K562 (cell line): ENCODE measurements around the gene BSN. TPM values are rescaled to one million over a fixed set of nuclear protein-coding genes. Genes with fewer than 3 reads are reported as not detected.

Experiments used
- BDP1 ChIP-seq: IDR thresholded peaks from 3 replicates; pipeline ENCODE4 v1.6.1; 2011; ENCODE audit not compliant: insufficient read length, insufficient read depth
- DNMT1 ChIP-seq: fragments of 450-650 bp; IDR thresholded peaks from 2 replicates; pipeline ENCODE4 v1.6.1; 2016; ENCODE audit warnings: antibody characterized with exemption, mild to moderate bottlenecking
- ESRRB ChIP-seq: fragments of 250-450 bp; sonication (Bioruptor Pico); IDR thresholded peaks from 2 replicates; pipeline ENCODE4 v1.5.0; 2020; ENCODE audit warnings: mild to moderate bottlenecking, moderate library complexity, borderline replicate concordance
- MEF2A ChIP-seq: IDR thresholded peaks from 2 replicates; pipeline ENCODE4 v1.6.1; 2011; ENCODE audit warnings: low read depth, mild to moderate bottlenecking, low read length, moderate library complexity; ENCODE audit not compliant: control insufficient read depth
- POLR3G ChIP-seq: IDR thresholded peaks from 2 replicates; pipeline ENCODE4 v1.6.1; 2011; ENCODE audit not compliant: insufficient read length, insufficient replicate concordance; ENCODE audit errors: extremely low read depth
- RBBP5 ChIP-seq: fragments of 200-600 bp; sonication (generic); IDR thresholded peaks from 2 replicates; pipeline ENCODE4 v1.6.1; 2012; ENCODE audit warnings: borderline replicate concordance, mild to moderate bottlenecking, low read length, control low read depth, inconsistent platforms; ENCODE audit not compliant: insufficient read depth, poor library complexity, severe bottlenecking
- SRSF1 ChIP-seq: fragments of 200-400 bp; formaldehyde crosslinking; IDR thresholded peaks from 2 replicates; pipeline ENCODE4 v1.6.1; 2017; ENCODE audit warnings: mild to moderate bottlenecking, low read depth, low read length, moderate library complexity
- TAF7 ChIP-seq: fragments of 450-650 bp; IDR thresholded peaks from 2 replicates; pipeline ENCODE4 v1.6.1; 2016; ENCODE audit warnings: missing genetic modification characterization, missing compliant biosample characterization
- TCF3 ChIP-seq: sonication (generic); formaldehyde crosslinking; IDR thresholded peaks from 2 replicates; pipeline ENCODE4 v1.4.0; 2020; ENCODE audit warnings: mild to moderate bottlenecking, missing genetic modification reagents
- TEAD1 ChIP-seq, 2 experiments: fragments of 450-650 bp in 1 of 2; sonication (generic) in 1 of 2; formaldehyde crosslinking; IDR thresholded peaks; 2 replicates each; pipeline versions ENCODE4 v1.4.0 to v1.8.0; 2020 to 2022; ENCODE audit warnings: mild to moderate bottlenecking in 2 of 2, missing genetic modification reagents in 1 of 2
- ZC3H11A ChIP-seq: IDR thresholded peaks from 2 replicates; pipeline ENCODE4 v1.6.1; 2012; ENCODE audit warnings: low read depth, low read length, improper control_type of control experiment
- ZNF224 ChIP-seq: sonication (generic); formaldehyde crosslinking; IDR thresholded peaks from 2 replicates; pipeline ENCODE4 v1.8.0; 2022; ENCODE audit warnings: mild to moderate bottlenecking, missing genetic modification reagents
- ZNF408 ChIP-seq: fragments of 250-450 bp; sonication (Bioruptor Pico); IDR thresholded peaks from 2 replicates; pipeline ENCODE4 v1.4.0; 2020; ENCODE audit warnings: low read depth, mild to moderate bottlenecking, moderate library complexity
- ZNF444 ChIP-seq: fragments of 250-450 bp; sonication (Bioruptor Pico); IDR thresholded peaks from 2 replicates; pipeline ENCODE4 v1.4.0; 2020; ENCODE audit warnings: mild to moderate bottlenecking, moderate library complexity
- polyA plus RNA-seq, 8 experiments: library from polyadenylated mRNA; depleted of rRNA in 4 of 8; stranded (reverse) in 5 of 8; unstranded in 3 of 8; fragments of >200 nt; fragmentation: Nextera tagmentation in 2 of 8; fragmentation: Illumina TruSeq in 1 of 8; extraction: Ambion mirVana in 2 of 8; extraction: Trizol in 1 of 8; gene quantifications; 2 replicates each; pipeline versions ENCODE4 v1.2.1 to v1.2.3, GENCODE V29; 2011 to 2014; ENCODE audit warnings: inconsistent platforms in 1 of 8, missing spikeins in 1 of 8
- total RNA-seq, 7 experiments: library from RNA; depleted of rRNA in 6 of 7; stranded (reverse); fragments of >200 nt in 6 of 7; fragmentation: Illumina TruSeq in 2 of 7; extraction: Trizol in 2 of 7; gene quantifications; 2 replicates each; pipeline versions ENCODE4 v1.2.1 to v1.2.3, GENCODE V29; 2011 to 2021; ENCODE audit warnings: low replicate concordance in 1 of 7
- TF ChIP-seq, protein P1 (sequence below): fragments of 250-450 bp; sonication (Bioruptor Pico); IDR thresholded peaks from 2 replicates; pipeline ENCODE4 v1.5.0; 2021; ENCODE audit warnings: mild to moderate bottlenecking, borderline replicate concordance
- TF ChIP-seq, protein P2 (sequence below), 2 experiments: IDR thresholded peaks; 2 replicates each; pipeline ENCODE4 v1.6.1; 2011; ENCODE audit warnings: borderline replicate concordance in 1 of 2, control low read depth in 1 of 2, low read depth in 1 of 2, low read length in 1 of 2, mild to moderate bottlenecking in 1 of 2, mixed read lengths in 1 of 2, moderate library complexity in 1 of 2; ENCODE audit not compliant: insufficient read depth in 1 of 2, insufficient read length in 1 of 2, poor library complexity in 1 of 2, severe bottlenecking in 1 of 2; ENCODE audit errors: extremely low read depth in 1 of 2
- TF ChIP-seq, protein P3 (sequence below): fragments of 250-450 bp; sonication (Bioruptor Pico); IDR thresholded peaks from 2 replicates; pipeline ENCODE4 v1.5.0; 2020; ENCODE audit warnings: mild to moderate bottlenecking

Gene BSN
- total and polyA plus RNA-seq, 9 of the 15 experiments (the other 6 are each of a cell fraction or from before 2014, with no cell fraction given): 0.03 to 1.5 (median 0.29) TPM

DNA sequence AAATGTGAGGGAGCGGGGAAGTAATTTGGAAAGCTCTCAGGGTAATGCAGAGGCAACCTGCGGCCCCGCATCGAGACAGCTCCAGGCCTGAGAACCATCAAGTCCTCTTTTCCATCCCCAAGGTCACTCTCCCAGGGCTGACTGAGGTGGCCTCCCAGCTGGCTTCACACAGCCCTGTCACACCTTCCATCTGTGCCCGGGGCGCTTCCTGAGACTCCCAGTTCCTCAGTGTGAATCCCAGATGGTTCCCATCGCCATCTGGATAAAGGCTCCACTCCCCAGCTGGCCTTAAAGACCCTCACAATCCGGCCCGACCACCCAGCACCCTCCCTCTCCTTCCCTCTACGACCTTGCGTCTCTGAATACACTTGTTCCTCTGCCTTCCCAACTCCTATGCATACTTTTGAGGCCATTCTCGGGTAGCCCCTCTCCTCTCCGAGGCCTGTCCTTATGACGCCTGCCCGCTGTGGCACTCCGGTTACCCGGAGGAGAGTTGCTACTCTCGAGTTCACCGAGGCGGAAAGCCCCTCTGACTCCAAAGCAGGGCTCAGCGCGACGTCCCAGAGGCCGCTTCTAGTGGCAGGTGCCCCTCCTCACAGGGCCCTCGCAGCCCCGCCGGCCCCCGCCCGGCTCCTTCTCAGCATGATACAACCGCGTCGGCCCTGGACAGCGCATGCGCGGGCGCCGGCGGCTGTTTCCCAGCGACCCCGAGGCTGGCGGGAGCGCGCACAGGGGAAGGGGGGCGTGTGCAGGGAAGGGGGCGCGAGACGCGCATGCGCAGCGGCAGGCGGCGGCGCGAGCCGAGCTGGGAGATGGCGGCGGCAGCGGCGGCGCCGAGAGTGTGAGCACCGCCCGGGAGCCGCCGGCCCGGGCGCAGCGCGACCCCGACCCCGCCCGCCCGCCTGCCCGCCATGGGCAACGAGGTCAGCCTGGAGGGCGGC lies at the start of gene BSN (continued):
- no peak for TF ChIP-seq ZC3H11A
- TF ChIP-seq, protein P1, sequence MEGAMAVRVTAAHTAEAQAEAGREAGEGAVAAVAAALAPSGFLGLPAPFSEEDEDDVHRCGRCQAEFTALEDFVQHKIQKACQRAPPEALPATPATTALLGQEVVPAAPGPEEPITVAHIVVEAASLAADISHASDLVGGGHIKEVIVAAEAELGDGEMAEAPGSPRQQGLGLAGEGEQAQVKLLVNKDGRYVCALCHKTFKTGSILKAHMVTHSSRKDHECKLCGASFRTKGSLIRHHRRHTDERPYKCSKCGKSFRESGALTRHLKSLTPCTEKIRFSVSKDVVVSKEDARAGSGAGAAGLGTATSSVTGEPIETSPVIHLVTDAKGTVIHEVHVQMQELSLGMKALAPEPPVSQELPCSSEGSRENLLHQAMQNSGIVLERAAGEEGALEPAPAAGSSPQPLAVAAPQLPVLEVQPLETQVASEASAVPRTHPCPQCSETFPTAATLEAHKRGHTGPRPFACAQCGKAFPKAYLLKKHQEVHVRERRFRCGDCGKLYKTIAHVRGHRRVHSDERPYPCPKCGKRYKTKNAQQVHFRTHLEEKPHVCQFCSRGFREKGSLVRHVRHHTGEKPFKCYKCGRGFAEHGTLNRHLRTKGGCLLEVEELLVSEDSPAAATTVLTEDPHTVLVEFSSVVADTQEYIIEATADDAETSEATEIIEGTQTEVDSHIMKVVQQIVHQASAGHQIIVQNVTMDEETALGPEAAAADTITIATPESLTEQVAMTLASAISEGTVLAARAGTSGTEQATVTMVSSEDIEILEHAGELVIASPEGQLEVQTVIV: no peak
- no peak for TF ChIP-seq TCF3 (CRISPR knock-in tag)
- TF ChIP-seq, protein P2, sequence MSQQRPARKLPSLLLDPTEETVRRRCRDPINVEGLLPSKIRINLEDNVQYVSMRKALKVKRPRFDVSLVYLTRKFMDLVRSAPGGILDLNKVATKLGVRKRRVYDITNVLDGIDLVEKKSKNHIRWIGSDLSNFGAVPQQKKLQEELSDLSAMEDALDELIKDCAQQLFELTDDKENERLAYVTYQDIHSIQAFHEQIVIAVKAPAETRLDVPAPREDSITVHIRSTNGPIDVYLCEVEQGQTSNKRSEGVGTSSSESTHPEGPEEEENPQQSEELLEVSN (IDR thresholded peaks at IDR 0.05; ENCODE audit: borderline replicate concordance in 1 of 2, extremely low read depth in 1 of 2, insufficient read depth in 1 of 2, insufficient read length in 1 of 2, low read depth in 1 of 2, low read length in 1 of 2, poor library complexity in 1 of 2, severe bottlenecking in 1 of 2): peak in 1 of 2 experiments; percentile 33
- no peak for TF ChIP-seq ZNF224 (CRISPR knock-in tag)
- no peak for TF ChIP-seq ESRRB
- no peak for TF ChIP-seq SRSF1
- no peak for TF ChIP-seq BDP1
- TF ChIP-seq DNMT1: no peak
- no peak for TF ChIP-seq TAF7 (tag)
- TF ChIP-seq, protein P3, sequence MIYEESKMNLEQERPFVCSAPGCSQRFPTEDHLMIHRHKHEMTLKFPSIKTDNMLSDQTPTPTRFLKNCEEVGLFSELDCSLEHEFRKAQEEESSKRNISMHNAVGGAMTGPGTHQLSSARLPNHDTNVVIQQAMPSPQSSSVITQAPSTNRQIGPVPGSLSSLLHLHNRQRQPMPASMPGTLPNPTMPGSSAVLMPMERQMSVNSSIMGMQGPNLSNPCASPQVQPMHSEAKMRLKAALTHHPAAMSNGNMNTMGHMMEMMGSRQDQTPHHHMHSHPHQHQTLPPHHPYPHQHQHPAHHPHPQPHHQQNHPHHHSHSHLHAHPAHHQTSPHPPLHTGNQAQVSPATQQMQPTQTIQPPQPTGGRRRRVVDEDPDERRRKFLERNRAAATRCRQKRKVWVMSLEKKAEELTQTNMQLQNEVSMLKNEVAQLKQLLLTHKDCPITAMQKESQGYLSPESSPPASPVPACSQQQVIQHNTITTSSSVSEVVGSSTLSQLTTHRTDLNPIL (CRISPR knock-in tag): no peak
- TF ChIP-seq POLR3G: no peak
- no peak for TF ChIP-seq MEF2A
- no peak for TF ChIP-seq ZNF408 (CRISPR knock-in tag)
- TF ChIP-seq TEAD1 (CRISPR knock-in tag; IDR thresholded peaks at IDR 0.05): 0 out of 4 replicates have a peak, but pooled peaks of 1 of the 2 experiments have one; percentile 27
- no peak for TF ChIP-seq RBBP5
- no peak for TF ChIP-seq ZNF444 (CRISPR knock-in tag)
